ENCODE measurements around the gene ADCY6. TPM values are rescaled to one million over a fixed set of nuclear protein-coding genes. Genes with fewer than 3 reads are reported as not detected.

ADCY6 gene
- total and polyA plus RNA-seq, 12 donors, result 20.8 to 55.3 (median 31.0) TPM

DNA sequence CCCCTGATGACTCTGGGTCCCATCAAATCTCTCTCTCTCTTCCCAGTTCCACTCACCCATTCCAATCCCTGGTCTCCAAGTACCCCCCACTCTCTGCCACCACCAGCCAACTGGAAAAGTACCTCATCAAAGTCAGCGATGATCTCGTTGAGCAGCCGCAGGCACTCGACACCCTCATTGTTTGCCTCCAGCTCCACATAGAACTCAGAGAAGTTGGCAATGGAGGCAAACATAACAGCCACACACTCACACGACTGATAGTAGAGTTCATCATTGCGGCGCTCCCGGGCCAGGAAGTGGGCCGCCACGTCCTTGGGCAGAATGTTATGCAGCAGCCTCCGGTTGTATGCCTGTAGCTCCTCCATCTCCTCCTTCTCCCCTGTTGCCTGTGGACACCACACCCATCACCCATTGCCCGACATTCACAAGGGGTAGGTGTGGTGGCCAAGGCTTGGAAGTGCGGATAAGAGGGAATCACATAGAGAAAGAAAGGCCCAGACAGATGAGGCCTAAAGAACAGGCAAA lies 17.2 kb downstream of the ADCY6 start:
- intact Hi-C loops (cut with DNase I), result no loop called here

GRCh38 chr12:48770756-48771155 lies 18.1 kb downstream of the ADCY6 start:
- no peak overlapping the region for H3K4me3 ChIP-seq
- no peaks in the 10 kb centered on the region for H3K4me1 ChIP-seq (replicated peaks in 1 of 2)
- TF ChIP-seq CTCF (IDR thresholded peaks at IDR 0.05), result no peak
- H3K27me3 ChIP-seq, result no peaks in the 10 kb centered on the region
- intact Hi-C loops (cut with DNase I), result no loop called here
- H3K36me3 ChIP-seq (replicated peaks in 1 of 2), result peaks cover 0 to 78% of the 10 kb centered on the region in 2 donors
- no peaks in the 10 kb centered on the region for H3K9me3 ChIP-seq (replicated peaks in 1 of 3)
- no peak for DNase-seq
- H3K27ac ChIP-seq, result no peak overlapping the region
- WGBS, 4 donors, result 92 to 98% (median 96%) methylated on average over 10 of the region's 10 CpGs

More for the DNA sequence above, 17.2 kb downstream of the ADCY6 start:
- no peak for DNase-seq
- Histone ChIP-seq H3K36me3 (replicated peaks in 1 of 2) (peaks cover 0 to 82% of the 10 kb centered on the region in 2 donors), H3K27me3 (no peaks in the 10 kb centered on the region), H3K9me3 (replicated peaks in 1 of 3) (no peaks in the 10 kb centered on the region), H3K27ac (no peak overlapping the region), H3K4me1 (replicated peaks in 1 of 2) (no peaks in the 10 kb centered on the region), H3K4me3 (no peak overlapping the region)
- TF ChIP-seq POLR2A (IDR thresholded peaks at IDR 0.05) (no peak), CTCF (IDR thresholded peaks at IDR 0.05) (no peak)
- WGBS, 4 donors, result 83 to 92% (median 87%) methylated on average over 13 of the region's 13 CpGs

DNA sequence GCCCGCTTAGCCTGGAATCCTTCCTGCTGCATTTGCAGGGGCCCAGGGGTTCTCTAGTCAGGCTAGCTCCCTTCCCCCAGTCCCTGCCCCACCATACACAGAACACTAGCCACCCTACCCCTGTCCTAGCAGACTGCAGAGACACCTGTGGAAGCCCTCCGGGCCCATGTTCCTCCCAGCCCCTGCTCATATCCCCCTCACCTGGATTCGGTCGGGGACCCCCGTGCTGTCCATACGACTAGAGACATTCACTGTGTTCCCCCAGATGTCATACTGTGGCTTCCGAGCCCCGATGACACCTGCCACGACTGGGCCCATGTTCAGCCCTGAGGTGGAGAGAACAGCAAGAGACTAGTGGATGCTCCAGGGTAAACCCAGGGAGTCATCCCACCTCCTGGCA lies 20.2 kb downstream of the ADCY6 start:
- peaks cover 0 to 58% of the 10 kb centered on the region in 2 donors for H3K36me3 ChIP-seq (replicated peaks in 1 of 2)
- no peak overlapping the region for H3K27ac ChIP-seq
- H3K9me3 ChIP-seq (replicated peaks in 1 of 3), result no peaks in the 10 kb centered on the region
- intact Hi-C loops (cut with DNase I), result no loop called here
- TF ChIP-seq CTCF (IDR thresholded peaks at IDR 0.05) (no peak), POLR2A (IDR thresholded peaks at IDR 0.05) (no peak)
- H3K27me3 ChIP-seq, result no peaks in the 10 kb centered on the region
- no peaks in the 10 kb centered on the region for H3K4me1 ChIP-seq (replicated peaks in 1 of 2)
- 92 to 95% (median 93%) methylated on average over 9 of the region's 9 CpGs for WGBS, 4 donors
- no peak for DNase-seq
- H3K4me3 ChIP-seq, result no peak overlapping the region

GRCh38 chr12:48768147-48768546 lies 20.7 kb downstream of the ADCY6 start:
- Histone ChIP-seq H3K27me3 (no peaks in the 10 kb centered on the region), H3K4me3 (no peak overlapping the region), H3K9me3 (replicated peaks in 1 of 3) (no peaks in the 10 kb centered on the region), H3K4me1 (replicated peaks in 1 of 2) (no peaks in the 10 kb centered on the region), H3K36me3 (replicated peaks in 1 of 2) (peaks cover 0 to 52% of the 10 kb centered on the region in 2 donors), H3K27ac (no peak overlapping the region)
- intact Hi-C loops (cut with DNase I), result no loop called here
- no peak for DNase-seq
- TF ChIP-seq POLR2A (IDR thresholded peaks at IDR 0.05) (no peak), CTCF (IDR thresholded peaks at IDR 0.05) (no peak)
- WGBS, 4 donors, result 73 to 92% (median 88%) methylated on average over 2 of the region's 2 CpGs; no CpG with 5 or more reads in 1 of the 4 donors

Measured in adrenal gland (tissue), 12 donors.